Superior temporal gyrus (tissue), 1 donor: Measurements from ENCODE around the gene TTC23L.
"Not testable (repeated sequence)": the region's sequence is repeated elsewhere in the genome, so short reads cannot be mapped to it uniquely, and the experiment has no call there.

Source experiments
- DNase-seq: peaks from one replicate; pipeline ENCODE4 v3.0.0-alpha.2; 2016; ENCODE audit errors: extremely low spot score

Gene TTC23L, protein sequence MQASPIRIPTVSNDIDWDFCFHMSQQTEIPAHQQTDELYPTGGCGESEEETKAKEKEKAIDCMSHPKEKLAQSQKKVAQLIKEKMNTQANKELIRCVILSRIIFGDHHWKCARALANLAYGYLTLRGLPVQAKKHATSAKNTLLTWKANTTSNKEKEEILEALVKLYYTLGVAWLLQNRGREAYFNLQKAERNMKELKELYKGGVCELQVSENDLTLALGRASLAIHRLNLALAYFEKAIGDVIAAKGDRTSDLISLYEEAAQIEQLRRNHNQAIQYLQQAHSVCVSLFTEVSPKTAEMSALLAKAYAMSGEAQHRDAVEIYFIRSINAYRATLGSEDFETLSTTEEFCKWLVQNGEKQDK

GRCh38 chr5:34838785-34839714 is at the start of gene TTC23L:
TSS of gene TTC23L (plus strand) at chr5:34839164. CDS start at chr5:34840672, 1,508 bp downstream.
- DNase-seq, result peak; percentile 93

DNA sequence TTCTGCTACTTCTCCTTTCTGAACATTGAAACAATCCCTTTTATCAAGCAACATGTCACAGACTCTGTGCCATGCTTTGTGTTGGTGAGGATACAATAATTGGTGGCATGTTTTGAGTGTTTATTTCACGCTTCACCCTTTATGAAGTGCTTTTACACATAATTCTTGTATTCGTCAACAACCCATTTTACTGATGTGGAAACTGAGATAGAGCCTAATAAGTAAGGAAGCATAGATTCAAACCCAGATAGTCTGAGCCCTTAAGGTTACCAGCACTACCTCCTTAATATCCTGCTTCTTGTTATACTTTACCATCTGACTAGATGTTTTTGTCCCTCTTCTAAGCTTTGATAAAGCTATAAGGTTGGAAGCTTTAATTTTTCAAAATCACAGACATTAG is 49.3 kb upstream of the TTC23L start:
- DNase-seq, result no peak

DNA sequence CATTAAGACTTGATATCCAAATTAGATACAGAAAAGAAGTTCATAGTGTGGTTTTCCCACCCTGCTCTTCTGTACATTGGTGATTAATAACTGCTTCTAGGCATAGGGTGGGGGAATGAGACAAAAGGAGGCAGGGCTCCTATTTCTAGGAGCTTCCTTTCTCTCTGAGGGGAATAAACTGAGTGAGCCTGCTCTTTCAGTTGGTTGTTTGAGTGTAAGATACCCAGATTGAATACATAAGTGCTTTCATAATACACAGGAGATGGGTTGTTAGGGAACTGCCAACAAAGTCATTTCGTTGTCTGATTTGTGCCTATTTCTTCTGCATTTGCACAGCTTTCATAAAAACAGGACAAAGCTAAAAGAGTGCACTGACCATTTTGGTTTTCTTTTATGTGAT is 48.9 kb upstream of the TTC23L start:
- DNase-seq, result no peak

DNA sequence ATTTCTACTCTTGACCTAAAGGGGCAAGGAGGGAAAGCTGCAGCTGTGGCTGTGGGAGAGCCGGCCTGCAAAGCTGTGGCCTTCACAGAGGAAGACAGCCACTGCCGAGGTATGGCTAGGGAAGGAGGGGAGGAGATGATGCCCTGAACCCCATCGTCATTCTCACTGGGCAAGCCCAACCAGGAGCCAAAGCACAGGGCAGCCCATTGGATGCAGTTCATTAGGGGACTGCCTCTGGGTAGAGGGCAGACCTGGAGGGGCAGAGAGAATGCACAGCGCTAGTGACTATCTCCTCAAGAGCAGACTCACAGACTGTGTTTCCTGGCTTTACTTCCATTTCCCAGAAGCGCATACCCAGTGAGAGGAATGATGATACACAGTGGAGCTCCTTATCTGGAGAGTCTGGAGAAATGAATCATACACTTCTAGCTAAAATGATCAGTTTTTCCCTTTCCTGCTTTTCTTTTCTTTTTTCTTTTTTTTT is 47.2 kb upstream of the TTC23L start:
- no peak for DNase-seq

- DNase-seq, result no peak
These were observed 36.0 kb upstream of the TTC23L start for GRCh38 chr5:34802834-34803563.

DNA sequence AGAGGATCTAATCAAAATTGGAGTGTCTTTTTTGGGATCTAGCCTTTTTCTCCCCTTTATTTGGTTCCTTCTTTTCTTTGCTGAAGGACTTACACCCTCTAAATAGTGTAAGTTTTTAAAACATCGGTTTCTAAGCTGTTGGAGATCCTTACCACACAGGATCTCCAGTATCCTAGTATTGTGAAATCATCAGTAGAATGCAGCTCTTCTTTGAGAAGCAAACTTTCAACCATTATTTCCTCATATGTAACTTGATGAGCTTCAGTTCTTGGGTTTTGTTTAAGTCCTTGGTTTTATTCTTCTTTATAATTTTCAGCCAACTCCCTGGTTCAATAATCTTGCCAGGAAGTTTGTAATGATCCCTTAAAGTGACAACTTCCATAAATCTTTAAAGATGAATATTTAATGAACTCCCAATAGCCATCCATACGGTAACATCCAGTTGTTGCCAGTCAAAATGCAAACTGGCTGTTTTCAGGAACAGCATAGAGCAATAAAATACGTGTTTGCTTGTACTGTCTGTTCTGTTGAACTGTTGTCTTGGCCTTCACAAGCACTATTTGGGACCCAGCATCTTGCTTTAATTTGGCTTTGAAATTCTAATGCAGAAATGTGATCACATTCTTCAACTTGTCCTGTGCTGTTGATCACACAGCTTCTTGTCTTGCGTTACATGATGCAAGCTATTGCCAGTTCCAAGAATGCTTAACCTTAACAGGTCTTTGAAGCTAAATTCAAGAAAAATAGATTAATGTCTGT is 34.8 kb upstream of the TTC23L start:
- no peak for DNase-seq

- no peak for DNase-seq
These were observed 34.1 kb upstream of the TTC23L start for GRCh38 chr5:34804913-34805312.

DNA sequence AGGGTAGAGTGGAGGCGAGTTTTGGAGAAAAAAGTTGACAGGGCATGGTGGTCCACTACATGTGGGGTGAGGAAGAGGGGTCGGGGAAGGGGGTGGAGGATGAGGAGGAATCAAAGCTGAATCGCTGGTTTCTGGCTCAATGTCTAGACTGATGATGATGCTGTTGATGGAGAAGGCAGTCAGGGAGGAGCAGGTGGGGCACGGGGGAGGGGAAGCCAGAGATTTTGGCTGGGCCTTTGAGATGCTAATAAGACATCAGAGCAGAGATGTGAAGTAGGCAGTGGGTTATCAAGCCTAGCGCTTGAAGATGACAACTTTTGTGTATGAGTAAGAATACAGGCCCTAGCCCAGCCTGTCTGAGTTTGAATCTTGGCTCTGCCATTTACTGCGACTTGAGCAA is 32.4 kb upstream of the TTC23L start:
- no peak for DNase-seq

DNA sequence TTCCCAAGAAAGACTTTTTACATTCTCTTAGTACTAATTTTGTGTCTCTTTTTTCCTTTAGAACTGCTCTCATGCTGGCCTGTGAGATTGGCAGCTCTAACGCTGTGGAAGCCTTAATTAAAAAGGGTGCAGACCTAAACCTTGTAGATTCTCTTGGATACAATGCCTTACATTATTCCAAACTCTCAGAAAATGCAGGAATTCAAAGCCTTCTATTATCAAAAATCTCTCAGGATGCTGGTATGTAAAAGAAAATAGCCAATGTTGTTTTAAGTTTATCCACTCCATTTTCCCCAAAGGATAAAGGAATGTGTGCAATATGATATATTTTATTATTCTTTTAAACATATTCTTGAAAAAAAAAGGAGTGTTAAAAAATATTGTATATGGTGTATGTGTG is 27.3 kb upstream of the TTC23L start:
- DNase-seq, result no peak

- no peak for DNase-seq
These were observed 25.5 kb upstream of the TTC23L start for GRCh38 chr5:34813509-34813908.

- no peak for DNase-seq
These were observed 21.2 kb upstream of the TTC23L start for GRCh38 chr5:34817558-34818351.

DNA sequence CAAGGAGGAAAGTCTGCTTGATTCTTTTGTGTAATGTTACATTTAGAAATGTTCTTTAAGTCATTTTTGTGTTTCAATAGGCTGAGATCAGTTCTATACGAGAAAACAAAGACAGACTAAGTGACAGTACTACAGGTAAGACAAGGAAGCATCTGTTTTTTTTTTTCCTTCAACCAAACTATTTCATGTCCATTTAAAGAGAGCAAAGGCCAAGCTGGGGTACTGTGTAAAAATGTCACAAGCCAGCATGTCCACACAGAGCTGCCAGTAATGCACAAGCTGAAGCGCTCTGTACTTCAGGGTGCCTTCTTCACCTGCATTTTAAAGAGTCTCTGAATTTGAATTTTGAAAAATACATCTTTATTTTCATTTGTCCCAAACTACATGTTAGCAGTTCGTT is 20.2 kb upstream of the TTC23L start:
- DNase-seq, result no peak

DNA sequence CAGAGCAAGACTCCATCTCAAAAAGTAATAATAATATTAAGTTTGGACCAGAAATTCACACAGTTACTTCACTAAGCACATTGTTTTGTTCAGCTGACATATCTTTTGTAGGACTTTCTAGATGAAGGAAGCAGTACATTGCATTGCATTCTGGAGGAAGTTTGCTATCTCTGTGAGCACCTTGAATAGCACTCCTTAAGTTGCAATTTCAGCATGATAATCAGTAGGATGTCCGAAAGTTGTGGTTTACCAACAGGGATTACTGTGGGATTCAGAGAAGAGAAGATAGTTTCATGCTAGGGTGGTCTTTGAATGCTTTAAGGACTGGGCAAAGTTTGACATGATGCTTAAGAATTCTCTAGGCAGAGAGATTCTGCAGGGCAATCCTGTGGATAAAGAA is 18.4 kb upstream of the TTC23L start:
- DNase-seq, result no peak

GRCh38 chr5:34822956-34823715 is 15.8 kb upstream of the TTC23L start:
- no peak for DNase-seq

DNA sequence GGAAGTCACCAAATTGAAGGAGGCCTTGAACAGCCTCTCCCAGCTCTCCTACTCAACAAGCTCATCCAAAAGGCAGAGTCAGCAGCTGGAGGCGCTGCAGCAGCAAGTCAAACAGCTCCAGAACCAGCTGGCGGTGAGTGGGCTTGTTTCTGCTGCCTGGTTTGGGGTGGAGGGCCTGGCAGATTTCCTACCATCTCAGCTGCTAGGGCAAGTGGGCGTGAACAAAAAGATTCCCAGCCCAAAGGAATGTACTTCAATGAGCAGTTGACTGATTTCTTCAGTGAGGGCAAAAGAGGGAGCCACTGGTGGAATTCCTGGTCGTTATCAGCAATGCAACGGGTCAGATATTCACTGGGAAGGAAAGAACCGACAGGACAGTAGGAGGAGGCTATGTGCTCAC is 12.6 kb upstream of the TTC23L start:
- no peak for DNase-seq

DNA sequence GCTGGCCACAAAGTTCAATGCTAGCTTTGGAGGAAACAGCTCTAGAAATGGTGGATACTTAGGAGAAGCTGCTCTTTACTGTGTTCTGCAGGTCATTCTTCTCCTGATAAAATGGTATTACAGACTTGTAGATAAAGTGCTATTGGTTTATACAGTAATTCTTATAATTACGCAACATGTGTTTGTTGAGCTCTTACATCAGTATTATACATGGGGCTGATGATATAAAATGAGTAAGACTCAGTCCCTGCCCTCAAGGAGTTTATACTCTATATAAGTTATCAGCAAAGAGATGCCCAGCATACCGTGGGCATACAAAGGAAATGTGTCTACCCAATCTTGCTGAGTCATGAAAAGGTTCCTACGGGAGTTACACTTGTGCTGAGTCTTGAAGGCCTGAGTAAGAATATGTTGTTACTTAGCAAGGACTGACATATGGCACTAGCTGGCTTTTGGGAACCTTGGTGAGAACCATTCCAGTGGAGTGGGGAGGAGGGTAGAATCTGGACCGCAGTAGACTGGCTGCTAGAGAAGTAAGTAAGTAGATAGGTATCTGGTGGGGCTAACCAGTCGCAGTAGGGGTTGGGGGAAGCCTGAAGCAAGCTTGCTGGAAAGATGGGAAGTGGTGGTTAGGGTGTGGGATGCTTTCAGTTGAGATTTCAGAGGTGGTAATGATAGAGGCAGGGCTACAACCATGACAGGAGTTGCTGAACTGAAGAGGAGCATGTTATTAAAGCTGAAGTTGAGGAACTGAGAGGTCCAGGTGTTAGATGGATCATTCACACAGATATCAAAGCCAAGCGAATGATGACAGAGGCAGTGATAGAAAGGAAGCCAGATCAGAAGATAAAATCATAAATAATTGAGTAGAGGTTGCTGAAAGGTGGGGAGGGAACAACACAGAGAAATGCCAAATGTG is 11.1 kb upstream of the TTC23L start:
- DNase-seq, result no peak

- DNase-seq, result not testable (repeated sequence)
These were observed 8.1 kb upstream of the TTC23L start for GRCh38 chr5:34830827-34831226.

DNA sequence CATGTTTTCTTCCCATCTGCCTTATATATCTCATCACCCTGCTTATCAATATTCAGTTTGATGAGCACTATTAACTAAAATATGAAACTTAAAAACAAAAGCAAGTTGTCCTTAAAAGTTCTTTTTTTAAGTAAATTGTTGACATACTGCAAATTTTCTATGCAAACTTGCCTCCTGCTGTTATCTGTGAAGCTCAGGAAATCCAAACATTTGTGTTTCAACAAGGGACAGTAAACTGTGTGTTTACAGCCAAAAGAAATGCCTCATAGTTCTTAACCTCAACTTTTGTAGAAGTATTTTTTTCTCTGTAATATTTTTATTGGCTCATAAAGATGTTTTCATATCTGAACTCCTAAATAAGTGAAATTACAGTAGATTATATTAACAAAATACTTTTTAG is 7.7 kb upstream of the TTC23L start:
- DNase-seq, result no peak

GRCh38 chr5:34832568-34832967 is 6.4 kb upstream of the TTC23L start:
- DNase-seq, result no peak
